Gastroesophageal sphincter (tissue), 4 donors: ENCODE data around the gene EFCAB5. TPM values are rescaled to one million over a fixed set of nuclear protein-coding genes. Genes with fewer than 3 reads are reported as not detected.
A peak's percentile ranks its signal among the peaks of the same experiment; 100 is the strongest.
"Not testable (repeated sequence)": the region's sequence is repeated elsewhere in the genome, so short reads cannot be mapped to it uniquely, and the experiment has no call there.

Experiments
- ATAC-seq: fragments of 150-250 bp; one replicate; pipeline ENCODE4 v1.9.1; 2016; ENCODE audit warnings: mild to moderate bottlenecking, moderate library complexity
- H3K27ac ChIP-seq, 4 donors: fragments of 200-600 bp; sonication (generic) in 3 of 4; 1 replicate in 3 of 4; 2 replicates in 1 of 4; pipeline ENCODE4 v1.5.1; 2016 to 2019
- H3K27me3 ChIP-seq: fragments of 200-600 bp; sonication (generic); one replicate; pipeline ENCODE4 v1.5.1; 2019
- H3K36me3 ChIP-seq, 2 donors: fragments of 200-600 bp; sonication (generic); one replicate each; pipeline ENCODE4 v1.5.1; 2019; ENCODE audit warnings: control low read depth in 1 of 2
- H3K4me1 ChIP-seq, 3 donors: fragments of 200-600 bp; sonication (generic); 1 replicate in 2 of 3; 2 replicates in 1 of 3; pipeline ENCODE4 v1.5.1; 2016 to 2019; ENCODE audit warnings: control low read depth in 2 of 3
- H3K4me3 ChIP-seq, 2 donors: fragments of 200-600 bp; sonication (generic); one replicate each; pipeline ENCODE4 v1.5.1; 2019; ENCODE audit warnings: mild to moderate bottlenecking in 1 of 2, moderate library complexity in 1 of 2
- H3K9me3 ChIP-seq, 3 donors: fragments of 200-600 bp; sonication (generic); one replicate each; pipeline ENCODE4 v1.5.1; 2017 to 2019; ENCODE audit warnings: control low read depth in 2 of 3
- CTCF ChIP-seq, 4 experiments: fragments of 200-600 bp in 2 of 4; fragments of 450-650 bp in 2 of 4; sonication (generic) in 1 of 4; IDR thresholded peaks; one replicate each; pipeline ENCODE4 v1.5.1; 2017 to 2019; ENCODE audit warnings: antibody characterized with exemption in 4 of 4, mild to moderate bottlenecking in 2 of 4, moderate library complexity in 2 of 4
- EP300 ChIP-seq: sonication (generic); formaldehyde crosslinking; IDR thresholded peaks from one replicate; pipeline ENCODE4 v1.6.1; 2017; ENCODE audit warnings: antibody characterized with exemption, mild to moderate bottlenecking
- POLR2A ChIP-seq, 2 donors: fragments of 450-650 bp; IDR thresholded peaks; one replicate each; pipeline ENCODE4 v1.6.1; 2017; ENCODE audit warnings: antibody characterized with exemption in 2 of 2, mild to moderate bottlenecking in 2 of 2, moderate library complexity in 1 of 2
- POLR2AphosphoS5 ChIP-seq: sonication (generic); formaldehyde crosslinking; IDR thresholded peaks from one replicate; pipeline ENCODE4 v1.6.1; 2017; ENCODE audit warnings: antibody characterized with exemption
- WGBS, 2 donors: methylation state at CpG; one replicate each; pipeline ENCODE4 v1.1.5; 2018; ENCODE audit warnings: low coverage in 1 of 2; 5-methylcytosine and 5-hydroxymethylcytosine counted together
- total RNA-seq, 4 donors: library from RNA; depleted of rRNA; stranded (reverse); fragments of >200 nt; gene quantifications; one replicate each; pipeline ENCODE4 v1.1.0, GENCODE V29; 2016

EFCAB5 gene
- total RNA-seq, 4 donors from 2014 or later: 0.27 to 2.8 TPM; not detected in 2

GRCh38 chr17:30000755-30001257 is 59.4 kb downstream of the EFCAB5 start:
- ATAC-seq: no peak

GRCh38 chr17:30002088-30002487 is 60.7 kb downstream of the EFCAB5 start:
- no peak for TF ChIP-seq POLR2AphosphoS5
- TF ChIP-seq CTCF (IDR thresholded peaks at IDR 0.05): no peak
- TF ChIP-seq POLR2A (IDR thresholded peaks at IDR 0.05): no peak
- TF ChIP-seq EP300: no peak
- Histone ChIP-seq H3K36me3 (no peaks in the 10 kb centered on the region), H3K4me3 (no peak overlapping the region), H3K9me3 (no peaks in the 10 kb centered on the region), H3K27me3 (no peaks in the 10 kb centered on the region), H3K27ac (no peak overlapping the region), H3K4me1 (no peaks in the 10 kb centered on the region)
- no peak for ATAC-seq

More at GRCh38 chr17:30000755-30001257, 59.4 kb downstream of the EFCAB5 start:
- 58 to 71% methylated on average over 1 to 2 of the region's 2 CpGs for WGBS, 2 donors
- TF ChIP-seq POLR2AphosphoS5 (no peak), CTCF (IDR thresholded peaks at IDR 0.05) (no peak)
- Histone ChIP-seq H3K27ac (no peak overlapping the region), H3K4me3 (no peak overlapping the region), H3K4me1 (no peaks in the 10 kb centered on the region), H3K27me3 (no peaks in the 10 kb centered on the region), H3K36me3 (no peaks in the 10 kb centered on the region), H3K9me3 (no peaks in the 10 kb centered on the region)

GRCh38 chr17:30005709-30006320 is 64.4 kb downstream of the EFCAB5 start:
- Histone ChIP-seq H3K27ac (no peak overlapping the region), H3K27me3 (no peaks in the 10 kb centered on the region), H3K9me3 (no peaks in the 10 kb centered on the region), H3K36me3 (no peaks in the 10 kb centered on the region), H3K4me1 (no peaks in the 10 kb centered on the region), H3K4me3 (no peak overlapping the region)
- 43 to 50% methylated on average over 8 of the region's 8 CpGs for WGBS, 2 donors
- TF ChIP-seq POLR2AphosphoS5 (no peak), POLR2A (IDR thresholded peaks at IDR 0.05) (no peak), EP300 (no peak), CTCF (IDR thresholded peaks at IDR 0.05) (no peak)
- ATAC-seq: no peak

GRCh38 chr17:30011934-30012333 is 70.5 kb downstream of the EFCAB5 start:
- not testable (repeated sequence) for ATAC-seq, H3K36me3 ChIP-seq, H3K4me1 ChIP-seq, H3K9me3 ChIP-seq, H3K27me3 ChIP-seq, H3K4me3 ChIP-seq, H3K27ac ChIP-seq
- 87% methylated on average over 10 of the region's 10 CpGs; no CpG with 5 or more reads in 1 of the 2 donors for WGBS, 2 donors

- Histone ChIP-seq H3K36me3 (no peaks in the 10 kb centered on the region), H3K9me3 (no peaks in the 10 kb centered on the region), H3K27me3 (no peaks in the 10 kb centered on the region), H3K4me3 (no peak overlapping the region), H3K4me1 (no peaks in the 10 kb centered on the region), H3K27ac (no peak overlapping the region)
- no peak for ATAC-seq
- TF ChIP-seq EP300 (no peak), CTCF (IDR thresholded peaks at IDR 0.05) (peak; percentile 52 to 64 (median 60)), POLR2A (IDR thresholded peaks at IDR 0.05) (no peak), POLR2AphosphoS5 (no peak)
- WGBS, 2 donors: 20 to 22% methylated on average over 4 of the region's 4 CpGs
Measured at GRCh38 chr17:30021708-30022317, 80.4 kb downstream of the EFCAB5 start.

GRCh38 chr17:30025325-30025724 is 83.9 kb downstream of the EFCAB5 start:
- not testable (repeated sequence) for H3K27me3 ChIP-seq, H3K4me3 ChIP-seq, ATAC-seq, H3K27ac ChIP-seq, H3K4me1 ChIP-seq, H3K36me3 ChIP-seq, H3K9me3 ChIP-seq
- WGBS, 2 donors: no CpG with 5 or more reads among the region's 2 CpGs
